Measurements from ENCODE around the gene ALG14. TPM values are rescaled to one million over a fixed set of nuclear protein-coding genes. Genes with fewer than 3 reads are reported as not detected.

The ALG14 gene
- total RNA-seq, 1 donor from 2014 or later: 5.5 TPM

GRCh38 chr1:95117207-95118066, 44.7 kb upstream of the ALG14 start, which contains the start of gene TLCD4:
Gene TLCD4, plus strand, starts transcription at chr1:95117355. Its CDS starts 26,547 bp downstream, at chr1:95143902.
- Mint-ChIP-seq H3K27ac (ENCODE audit: unreplicated experiment) (no peak within 1 kb of the TSS), H3K4me3 (ENCODE audit: unreplicated experiment) (peak within 1 kb of the TSS; percentile 75), H3K4me1 (ENCODE audit: unreplicated experiment) (peaks cover 10% of the 10 kb centered on the region), H3K9me3 (ENCODE audit: unreplicated experiment) (no peaks in the 10 kb centered on the region), H3K27me3 (ENCODE audit: unreplicated experiment) (peaks cover 61% of the 10 kb centered on the region), H3K36me3 (ENCODE audit: unreplicated experiment) (no peaks in the 10 kb centered on the region)
- TF ChIP-seq, protein P1, sequence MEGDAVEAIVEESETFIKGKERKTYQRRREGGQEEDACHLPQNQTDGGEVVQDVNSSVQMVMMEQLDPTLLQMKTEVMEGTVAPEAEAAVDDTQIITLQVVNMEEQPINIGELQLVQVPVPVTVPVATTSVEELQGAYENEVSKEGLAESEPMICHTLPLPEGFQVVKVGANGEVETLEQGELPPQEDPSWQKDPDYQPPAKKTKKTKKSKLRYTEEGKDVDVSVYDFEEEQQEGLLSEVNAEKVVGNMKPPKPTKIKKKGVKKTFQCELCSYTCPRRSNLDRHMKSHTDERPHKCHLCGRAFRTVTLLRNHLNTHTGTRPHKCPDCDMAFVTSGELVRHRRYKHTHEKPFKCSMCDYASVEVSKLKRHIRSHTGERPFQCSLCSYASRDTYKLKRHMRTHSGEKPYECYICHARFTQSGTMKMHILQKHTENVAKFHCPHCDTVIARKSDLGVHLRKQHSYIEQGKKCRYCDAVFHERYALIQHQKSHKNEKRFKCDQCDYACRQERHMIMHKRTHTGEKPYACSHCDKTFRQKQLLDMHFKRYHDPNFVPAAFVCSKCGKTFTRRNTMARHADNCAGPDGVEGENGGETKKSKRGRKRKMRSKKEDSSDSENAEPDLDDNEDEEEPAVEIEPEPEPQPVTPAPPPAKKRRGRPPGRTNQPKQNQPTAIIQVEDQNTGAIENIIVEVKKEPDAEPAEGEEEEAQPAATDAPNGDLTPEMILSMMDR (IDR thresholded peaks at IDR 0.05): no peak
- peak; percentile 85 for DNase-seq (ENCODE audit: extremely low spot score, unreplicated experiment)

DNA sequence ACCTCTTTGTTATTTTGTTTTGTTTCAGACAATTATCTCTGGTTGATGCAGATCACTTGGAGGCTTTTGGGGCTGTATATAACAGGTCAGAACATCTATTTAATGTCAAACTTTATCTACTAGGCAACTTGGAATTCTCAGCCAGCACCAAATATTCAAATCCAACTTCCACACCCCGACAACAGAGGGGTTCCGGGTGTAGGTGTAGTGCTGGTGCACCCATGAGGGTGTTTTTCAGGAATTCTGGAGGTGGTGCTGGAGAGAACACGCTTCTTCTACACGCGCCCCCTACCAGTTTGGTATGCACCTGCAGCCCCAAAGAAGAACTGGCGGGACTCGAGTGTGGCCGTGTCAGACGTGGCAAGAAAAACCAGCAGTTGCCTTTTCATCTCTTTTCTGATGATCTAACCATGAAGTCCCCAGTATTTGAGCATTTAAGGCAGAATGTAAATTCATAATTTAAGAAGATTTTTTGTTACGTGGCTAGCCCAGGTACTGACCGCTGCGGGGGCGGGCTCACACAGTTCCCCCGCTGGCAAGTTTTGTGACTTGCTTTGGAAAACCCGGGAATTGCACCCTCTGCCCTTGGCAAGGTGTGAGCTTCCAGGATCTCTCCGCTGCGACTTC, 43.9 kb upstream of the ALG14 start:
- H3K27me3 Mint-ChIP-seq (ENCODE audit: unreplicated experiment): peaks cover 66% of the 10 kb centered on the region
- H3K4me1 Mint-ChIP-seq (ENCODE audit: unreplicated experiment): peaks cover 10% of the 10 kb centered on the region
- TF ChIP-seq, protein P1 (IDR thresholded peaks at IDR 0.05): peak; percentile 59
- no peaks in the 10 kb centered on the region for H3K36me3 Mint-ChIP-seq (ENCODE audit: unreplicated experiment)
- no peak overlapping the region for H3K27ac Mint-ChIP-seq (ENCODE audit: unreplicated experiment)
- peak overlapping the region; percentile 75 for H3K4me3 Mint-ChIP-seq (ENCODE audit: unreplicated experiment)
- no peaks in the 10 kb centered on the region for H3K9me3 Mint-ChIP-seq (ENCODE audit: unreplicated experiment)
- no peak for DNase-seq (ENCODE audit: extremely low spot score, unreplicated experiment)

DNA sequence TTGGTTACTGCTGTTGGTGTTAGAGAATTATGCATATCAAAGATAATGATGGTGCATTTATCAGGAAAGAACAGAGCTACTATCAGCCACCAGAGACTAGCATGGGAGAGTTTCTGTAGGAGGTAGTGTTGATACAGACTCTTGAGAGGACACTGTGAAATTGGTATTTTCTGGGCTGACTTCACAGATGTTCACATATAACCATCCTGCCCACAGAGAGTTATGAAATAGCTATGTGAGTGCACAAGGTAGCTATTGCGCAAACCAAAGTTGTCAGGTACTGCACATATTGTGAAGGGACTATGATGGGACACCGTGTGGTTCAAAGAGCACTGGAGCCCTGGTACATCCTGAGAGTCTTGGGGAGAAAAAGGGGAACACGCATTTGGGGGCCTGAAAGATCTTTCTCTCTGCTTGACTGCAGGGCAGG, 43.0 kb upstream of the ALG14 start:
- DNase-seq (ENCODE audit: extremely low spot score, unreplicated experiment): no peak
- H3K27me3 Mint-ChIP-seq (ENCODE audit: unreplicated experiment): peaks cover 68% of the 10 kb centered on the region
- H3K36me3 Mint-ChIP-seq (ENCODE audit: unreplicated experiment): no peaks in the 10 kb centered on the region
- H3K4me1 Mint-ChIP-seq (ENCODE audit: unreplicated experiment): peaks cover 10% of the 10 kb centered on the region
- H3K4me3 Mint-ChIP-seq (ENCODE audit: unreplicated experiment): no peak overlapping the region
- no peaks in the 10 kb centered on the region for H3K9me3 Mint-ChIP-seq (ENCODE audit: unreplicated experiment)
- H3K27ac Mint-ChIP-seq (ENCODE audit: unreplicated experiment): no peak overlapping the region
- TF ChIP-seq, protein P1 (IDR thresholded peaks at IDR 0.05): no peak

DNA sequence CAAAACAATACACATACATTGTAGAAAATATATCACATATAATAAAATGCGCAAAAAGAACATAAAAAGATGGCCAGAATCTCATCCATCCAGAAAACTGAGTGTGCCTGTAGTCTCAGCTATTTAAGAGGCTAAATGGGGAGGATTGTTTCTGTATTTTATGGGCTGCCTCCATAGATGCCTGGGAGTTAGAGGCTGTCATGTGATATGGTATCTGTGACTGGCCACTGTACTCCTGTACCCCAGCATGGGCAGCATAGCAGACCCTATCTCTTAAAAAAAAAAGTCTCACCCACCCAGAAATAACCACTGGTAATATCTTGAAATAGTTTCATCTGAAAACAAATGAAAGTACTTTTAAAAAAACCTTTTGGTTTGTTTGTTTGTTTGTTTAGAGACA, 40.9 kb upstream of the ALG14 start:
- Mint-ChIP-seq H3K36me3 (ENCODE audit: unreplicated experiment) (no peaks in the 10 kb centered on the region), H3K4me3 (ENCODE audit: unreplicated experiment) (no peak overlapping the region), H3K4me1 (ENCODE audit: unreplicated experiment) (peaks cover 10% of the 10 kb centered on the region)

More for the DNA sequence above, 40.9 kb upstream of the ALG14 start:
- TF ChIP-seq, protein P1 (IDR thresholded peaks at IDR 0.05): no peak
- DNase-seq (ENCODE audit: extremely low spot score, unreplicated experiment): no peak
- Mint-ChIP-seq H3K27me3 (ENCODE audit: unreplicated experiment) (peaks cover 53% of the 10 kb centered on the region), H3K27ac (ENCODE audit: unreplicated experiment) (no peak overlapping the region), H3K9me3 (ENCODE audit: unreplicated experiment) (no peaks in the 10 kb centered on the region)
